Measurements from ENCODE around the gene KCTD20.

GRCh38 chr6:36463676-36464075 lies 20.9 kb downstream of the KCTD20 start:
- TF ChIP-seq POLR2A (IDR thresholded peaks at IDR 0.05) = no peak
- TF ChIP-seq, protein P1, sequence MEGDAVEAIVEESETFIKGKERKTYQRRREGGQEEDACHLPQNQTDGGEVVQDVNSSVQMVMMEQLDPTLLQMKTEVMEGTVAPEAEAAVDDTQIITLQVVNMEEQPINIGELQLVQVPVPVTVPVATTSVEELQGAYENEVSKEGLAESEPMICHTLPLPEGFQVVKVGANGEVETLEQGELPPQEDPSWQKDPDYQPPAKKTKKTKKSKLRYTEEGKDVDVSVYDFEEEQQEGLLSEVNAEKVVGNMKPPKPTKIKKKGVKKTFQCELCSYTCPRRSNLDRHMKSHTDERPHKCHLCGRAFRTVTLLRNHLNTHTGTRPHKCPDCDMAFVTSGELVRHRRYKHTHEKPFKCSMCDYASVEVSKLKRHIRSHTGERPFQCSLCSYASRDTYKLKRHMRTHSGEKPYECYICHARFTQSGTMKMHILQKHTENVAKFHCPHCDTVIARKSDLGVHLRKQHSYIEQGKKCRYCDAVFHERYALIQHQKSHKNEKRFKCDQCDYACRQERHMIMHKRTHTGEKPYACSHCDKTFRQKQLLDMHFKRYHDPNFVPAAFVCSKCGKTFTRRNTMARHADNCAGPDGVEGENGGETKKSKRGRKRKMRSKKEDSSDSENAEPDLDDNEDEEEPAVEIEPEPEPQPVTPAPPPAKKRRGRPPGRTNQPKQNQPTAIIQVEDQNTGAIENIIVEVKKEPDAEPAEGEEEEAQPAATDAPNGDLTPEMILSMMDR (IDR thresholded peaks at IDR 0.05) = no peak
